B cell (primary cell): Measurements from ENCODE around the gene PROCA1.

ENCODE experiments used
- EZH2 ChIP-seq: IDR thresholded peaks from 2 replicates; pipeline ENCODE4 v1.6.1; 2012; ENCODE audit warnings: borderline replicate concordance, low read depth, mild to moderate bottlenecking, moderate library complexity, low read length; ENCODE audit not compliant: insufficient read depth, poor library complexity, severe bottlenecking
- TF ChIP-seq, protein P1 (sequence below): fragments of 200-600 bp; IDR thresholded peaks from one replicate; pipeline ENCODE4 v1.8.0; 2022; ENCODE audit warnings: antibody characterized with exemption, mild to moderate bottlenecking

DNA sequence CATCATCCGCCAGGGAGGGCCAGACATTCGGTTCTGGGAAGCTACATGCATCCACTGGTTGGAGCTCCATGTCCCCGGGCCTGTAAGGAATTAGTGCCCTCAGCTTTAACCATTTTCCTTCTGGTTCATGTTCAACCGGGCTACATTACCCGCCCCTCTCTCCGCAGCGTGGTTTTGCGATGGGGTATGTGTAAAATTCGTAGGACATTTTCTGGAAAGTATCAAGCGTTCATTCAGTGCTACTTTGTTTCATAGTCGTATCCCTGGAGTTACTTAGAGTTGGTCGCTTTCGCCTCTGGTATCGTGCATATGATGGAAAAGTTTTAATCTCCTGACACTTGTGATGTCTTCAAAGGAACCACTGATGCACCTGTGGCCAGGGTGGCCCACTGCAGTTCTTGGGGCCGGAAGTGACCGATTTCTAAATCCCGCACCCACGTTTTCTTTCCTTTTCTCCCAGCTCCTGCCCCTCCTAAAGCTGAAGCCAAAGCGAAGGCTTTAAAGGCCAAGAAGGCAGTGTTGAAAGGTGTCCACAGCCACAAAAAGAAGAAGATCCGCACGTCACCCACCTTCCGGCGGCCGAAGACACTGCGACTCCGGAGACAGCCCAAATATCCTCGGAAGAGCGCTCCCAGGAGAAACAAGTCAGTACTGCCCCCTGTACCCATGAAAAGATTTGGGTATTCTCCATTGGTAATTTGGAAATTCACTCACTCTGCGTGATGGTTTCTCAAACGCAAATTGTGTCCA lies 8.7 kb upstream of the PROCA1 start:
- TF ChIP-seq, protein P1, sequence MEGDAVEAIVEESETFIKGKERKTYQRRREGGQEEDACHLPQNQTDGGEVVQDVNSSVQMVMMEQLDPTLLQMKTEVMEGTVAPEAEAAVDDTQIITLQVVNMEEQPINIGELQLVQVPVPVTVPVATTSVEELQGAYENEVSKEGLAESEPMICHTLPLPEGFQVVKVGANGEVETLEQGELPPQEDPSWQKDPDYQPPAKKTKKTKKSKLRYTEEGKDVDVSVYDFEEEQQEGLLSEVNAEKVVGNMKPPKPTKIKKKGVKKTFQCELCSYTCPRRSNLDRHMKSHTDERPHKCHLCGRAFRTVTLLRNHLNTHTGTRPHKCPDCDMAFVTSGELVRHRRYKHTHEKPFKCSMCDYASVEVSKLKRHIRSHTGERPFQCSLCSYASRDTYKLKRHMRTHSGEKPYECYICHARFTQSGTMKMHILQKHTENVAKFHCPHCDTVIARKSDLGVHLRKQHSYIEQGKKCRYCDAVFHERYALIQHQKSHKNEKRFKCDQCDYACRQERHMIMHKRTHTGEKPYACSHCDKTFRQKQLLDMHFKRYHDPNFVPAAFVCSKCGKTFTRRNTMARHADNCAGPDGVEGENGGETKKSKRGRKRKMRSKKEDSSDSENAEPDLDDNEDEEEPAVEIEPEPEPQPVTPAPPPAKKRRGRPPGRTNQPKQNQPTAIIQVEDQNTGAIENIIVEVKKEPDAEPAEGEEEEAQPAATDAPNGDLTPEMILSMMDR: no peak
- TF ChIP-seq EZH2: no peak
